Keratinocyte (primary cell): ENCODE data around the gene HEG1.

Experiments used
- CTCF ChIP-seq, 3 experiments: IDR thresholded peaks in 1 of 3; conservative IDR thresholded peaks in 1 of 3; optimal IDR thresholded peaks in 1 of 3; 2 replicates in 2 of 3; 3 replicates in 1 of 3; pipeline versions ENCODE3 to v1.5.1; 2011; ENCODE audit warnings: low read length in 3 of 3, mild to moderate bottlenecking in 3 of 3, moderate library complexity in 2 of 3, control low read depth in 1 of 3, inconsistent platforms in 1 of 3; ENCODE audit not compliant: insufficient read depth in 2 of 3; ENCODE audit errors: extremely low read depth in 1 of 3
- EZH2 ChIP-seq: IDR thresholded peaks from one replicate; pipeline ENCODE4 v1.6.1; 2012; ENCODE audit warnings: inconsistent platforms, mild to moderate bottlenecking, low read length, moderate library complexity

- TF ChIP-seq CTCF (optimal IDR thresholded peaks at IDR 0.05 in 1 of 3, IDR thresholded peaks at IDR 0.05 in 1 of 3, conservative IDR thresholded peaks at IDR 0.05 in 1 of 3; ENCODE audit: extremely low read depth in 1 of 3, insufficient read depth in 2 of 3, low read length in 3 of 3) (no peak), EZH2 (no peak)
These were observed 89.0 kb downstream of the HEG1 start for GRCh38 chr3:124966521-124967445.
